GM19455 (cell line): Measurements from ENCODE around the gene SRGAP1.

Source experiments
- ATAC-seq: cut with Tn5 transposase; IDR thresholded peaks from one replicate; pipeline ENCODE4 v1.9.1; 2021; ENCODE audit not compliant: unreplicated experiment

SRGAP1 gene

GRCh38 chr12:63905544-63905943 lies 61.0 kb downstream of the SRGAP1 start:
- no peak for ATAC-seq

- ATAC-seq: no peak
These were observed 62.4 kb downstream of the SRGAP1 start for GRCh38 chr12:63906876-63907275.

- ATAC-seq: no peak
These were observed 63.1 kb downstream of the SRGAP1 start for GRCh38 chr12:63907561-63907960.

GRCh38 chr12:63909746-63910145 lies 65.2 kb downstream of the SRGAP1 start:
- ATAC-seq: no peak

GRCh38 chr12:63911341-63911740 lies 66.8 kb downstream of the SRGAP1 start:
- ATAC-seq: no peak

DNA sequence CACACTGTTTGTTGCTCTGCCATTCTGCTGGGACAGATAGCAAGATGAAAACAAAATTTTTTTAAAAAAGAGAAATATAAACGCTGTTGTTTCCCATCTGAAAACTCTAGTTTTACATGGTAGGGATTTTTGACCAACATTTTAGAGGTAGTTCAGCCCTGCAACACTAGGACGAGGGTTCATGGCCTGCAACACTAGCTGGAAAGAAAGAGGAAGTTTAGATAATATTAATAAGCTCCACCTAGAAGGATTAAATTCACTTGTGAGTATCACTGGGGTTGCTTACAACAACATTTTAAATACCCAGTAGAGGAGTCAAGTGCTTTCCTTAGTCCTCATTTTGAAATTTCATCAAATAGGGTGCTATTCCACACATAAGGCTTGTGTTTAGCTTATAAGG lies 68.2 kb downstream of the SRGAP1 start:
- no peak for ATAC-seq

DNA sequence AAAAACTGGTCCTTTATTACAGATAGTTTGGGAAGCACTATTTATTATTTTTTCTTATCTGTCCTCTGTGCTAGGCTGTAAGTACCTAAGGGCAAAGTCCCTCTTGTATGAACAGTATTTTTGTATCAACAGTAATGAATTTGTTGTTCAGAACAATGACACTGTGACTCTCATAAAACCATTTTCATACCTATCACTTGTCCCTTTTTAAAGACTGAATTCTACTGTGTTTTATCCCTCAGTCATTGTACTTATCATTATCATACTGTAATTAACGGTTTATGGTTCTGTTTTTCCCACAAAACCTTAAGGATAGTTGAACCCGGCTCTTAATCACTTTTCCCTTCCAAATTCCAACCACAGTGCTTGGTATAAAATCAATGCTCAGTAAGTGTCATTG lies 69.4 kb downstream of the SRGAP1 start:
- no peak for ATAC-seq

DNA sequence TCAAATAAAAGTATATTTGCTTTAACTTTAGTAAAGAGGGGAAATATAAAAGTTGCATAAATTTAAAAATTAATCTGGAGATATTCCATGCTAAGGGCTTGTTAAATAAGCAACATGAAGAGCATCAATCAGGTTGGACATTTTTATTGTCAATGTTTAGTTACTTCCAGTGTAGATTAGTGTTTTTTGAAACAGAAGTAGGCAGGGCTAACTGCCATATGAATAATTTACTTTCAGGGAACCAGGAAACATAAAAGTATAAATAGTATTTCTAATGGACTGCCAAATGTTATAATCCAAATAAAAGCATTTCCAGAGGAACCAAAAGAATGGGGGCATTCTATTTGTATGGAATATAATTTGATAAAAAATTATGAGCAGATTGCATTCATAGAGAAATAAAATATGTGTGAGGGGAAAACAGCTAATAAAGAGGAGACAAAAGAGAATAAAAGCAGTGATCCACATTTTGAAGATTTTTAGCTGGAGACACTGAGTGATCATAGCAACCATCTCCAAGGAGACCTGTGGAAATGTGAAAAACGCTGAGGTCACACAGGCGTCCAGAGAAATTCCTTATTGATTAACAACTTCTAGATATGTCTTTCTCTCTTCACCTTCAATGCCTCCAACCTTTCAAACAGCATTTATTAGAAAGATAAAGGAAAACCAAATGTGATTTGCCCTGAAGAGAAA lies 70.8 kb downstream of the SRGAP1 start:
- ATAC-seq: no peak

DNA sequence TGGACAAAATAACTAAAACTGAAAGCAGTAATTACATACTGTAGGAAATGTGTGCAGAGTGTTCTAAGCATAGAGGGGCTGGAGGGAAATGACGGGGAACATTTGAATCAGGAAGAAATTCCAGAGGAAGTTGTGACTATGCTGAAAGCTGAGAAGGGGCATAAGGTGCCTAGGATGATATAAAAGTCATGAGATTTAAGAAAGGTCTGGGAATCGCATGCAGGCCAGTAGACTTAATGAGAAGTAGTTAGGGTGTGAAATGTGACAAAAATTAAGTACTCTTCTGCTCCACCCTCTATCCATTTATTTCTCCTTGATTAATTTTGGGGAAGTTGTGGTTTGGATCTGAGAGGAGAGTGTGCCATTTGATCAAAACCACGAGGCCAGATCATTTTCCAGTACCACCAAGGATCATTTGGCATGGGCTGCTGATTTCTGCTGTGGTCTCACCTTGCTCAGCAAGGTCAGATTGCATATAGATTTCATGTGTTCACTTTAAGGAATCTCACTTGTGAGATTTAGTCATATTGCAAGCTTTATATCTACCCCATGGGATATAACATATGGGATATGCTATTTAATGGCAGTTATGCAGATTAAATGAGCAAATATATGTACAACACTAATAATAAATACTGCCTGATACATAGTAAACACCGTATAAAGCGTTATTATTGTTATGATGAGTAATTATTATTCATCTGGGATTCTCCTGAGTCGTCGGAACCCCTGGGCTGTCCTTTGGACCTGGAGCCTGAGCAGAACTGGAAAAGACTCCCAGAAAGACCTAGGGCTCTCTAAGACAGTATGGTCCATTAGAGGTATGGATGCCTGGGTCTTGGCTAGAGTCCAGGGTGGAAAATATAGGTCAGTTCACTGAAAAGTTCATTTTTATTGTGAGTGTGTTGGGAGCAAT lies 72.3 kb downstream of the SRGAP1 start:
- ATAC-seq: no peak

GRCh38 chr12:63917477-63917862 lies 73.0 kb downstream of the SRGAP1 start:
- ATAC-seq: no peak

DNA sequence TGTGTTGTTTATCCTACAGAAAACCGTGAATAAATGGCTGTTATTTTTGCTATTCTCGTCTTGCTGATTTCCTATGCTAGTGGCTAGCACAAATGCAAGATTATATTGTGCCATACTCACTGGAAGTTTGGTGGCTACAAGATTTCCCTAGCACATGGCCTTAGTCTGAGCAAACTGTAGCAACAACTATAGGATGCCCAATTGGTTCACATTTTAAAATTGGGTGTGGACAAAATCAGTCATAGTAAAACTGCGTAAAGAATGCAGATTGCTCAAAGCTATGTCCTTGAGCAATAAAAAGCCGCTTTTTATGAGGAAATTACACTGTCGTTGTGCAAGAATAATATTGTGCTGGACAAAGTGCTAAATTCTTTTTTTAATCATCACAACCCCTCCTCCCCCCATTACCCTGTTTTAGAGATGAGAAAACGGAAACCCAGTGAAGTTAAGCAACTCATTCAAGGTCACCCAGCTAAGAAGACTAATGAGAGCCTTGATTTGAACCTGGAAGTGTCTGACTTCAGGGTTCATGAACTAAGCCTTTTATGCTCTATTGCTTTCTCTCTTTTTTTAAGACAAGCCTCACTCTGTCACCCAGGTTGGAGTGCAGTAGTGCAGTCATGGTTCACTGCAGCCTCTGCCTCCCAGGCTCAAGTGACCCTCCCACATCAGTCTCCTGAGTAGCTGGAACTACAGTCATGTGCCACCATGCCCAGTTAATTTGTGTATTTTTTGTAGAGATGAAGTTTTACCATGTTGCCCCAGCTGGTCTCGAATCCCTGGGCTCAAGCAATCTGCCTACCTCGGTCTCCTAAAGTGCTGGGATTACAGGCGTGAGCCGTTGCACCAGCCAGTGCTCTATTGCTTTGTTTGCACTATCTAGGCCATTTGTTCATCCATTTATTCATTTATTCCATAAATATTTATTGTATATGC lies 73.6 kb downstream of the SRGAP1 start:
- ATAC-seq: no peak

DNA sequence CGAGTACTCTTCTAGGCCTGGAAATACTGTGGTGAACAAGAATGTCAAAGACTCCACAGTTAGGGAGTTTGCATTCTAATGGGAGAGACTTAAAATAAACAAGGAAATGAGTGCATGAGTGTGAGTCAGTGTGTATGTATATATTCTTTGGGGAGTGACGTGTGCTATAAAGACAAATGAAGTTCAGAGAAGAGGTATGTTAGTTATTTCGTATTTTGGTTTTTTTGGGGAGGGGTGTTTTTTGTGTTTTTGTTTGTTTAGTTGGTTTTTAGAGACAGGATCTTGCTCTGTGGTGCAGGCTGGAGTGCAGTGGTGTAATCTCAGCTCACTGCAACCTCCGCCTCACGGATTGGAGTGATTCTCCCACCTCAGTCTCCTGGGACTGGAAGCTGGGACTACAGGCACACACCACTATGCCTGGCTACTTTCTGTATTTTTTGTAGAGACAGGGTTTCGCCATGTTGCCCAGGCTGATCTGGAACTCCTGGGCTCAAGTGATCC lies 74.3 kb downstream of the SRGAP1 start:
- no peak for ATAC-seq

GRCh38 chr12:63919756-63920155 lies 75.3 kb downstream of the SRGAP1 start:
- ATAC-seq: no peak

- ATAC-seq: no peak
These were observed 76.7 kb downstream of the SRGAP1 start for GRCh38 chr12:63921157-63921556.

DNA sequence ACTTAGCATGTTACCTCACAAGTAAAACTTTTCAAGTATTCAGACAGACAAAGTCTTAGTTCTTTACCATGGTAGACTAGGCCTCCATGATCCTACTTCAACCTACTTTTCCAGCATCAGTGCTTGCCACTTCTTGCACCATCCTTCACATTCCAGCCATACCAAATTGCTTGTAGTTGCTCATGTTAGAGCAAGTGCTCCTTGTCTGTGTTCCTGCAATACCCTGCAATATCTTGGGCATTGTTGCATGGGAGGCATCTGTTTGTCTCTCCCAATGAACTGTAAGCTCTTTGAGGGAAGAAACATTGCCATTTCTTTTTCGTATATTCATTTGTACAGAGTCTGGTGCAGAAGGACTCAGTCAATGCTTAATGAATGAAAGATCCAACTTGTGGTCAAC lies 78.0 kb downstream of the SRGAP1 start:
- ATAC-seq: no peak

DNA sequence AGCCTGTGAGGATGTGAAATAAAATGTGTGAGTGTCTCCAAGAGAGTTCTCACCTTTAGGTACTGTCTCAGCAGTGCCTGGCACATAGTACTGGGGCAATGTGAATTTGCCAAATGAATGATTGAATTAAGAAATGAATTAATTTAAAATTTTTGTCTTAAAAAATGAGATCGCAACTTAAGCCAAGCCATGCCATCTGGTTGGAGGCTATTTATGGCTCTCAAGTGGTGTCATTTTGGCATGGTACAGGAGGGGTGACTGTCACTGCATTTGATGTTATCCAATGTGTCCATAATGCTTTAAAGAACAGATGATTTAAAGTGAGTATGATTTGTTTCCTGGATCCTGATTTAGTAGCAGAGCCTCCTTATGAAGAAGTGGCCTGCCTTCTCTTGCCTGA lies 80.3 kb downstream of the SRGAP1 start:
- ATAC-seq: no peak

GRCh38 chr12:63927511-63927910 lies 83.0 kb downstream of the SRGAP1 start:
- no peak for ATAC-seq

DNA sequence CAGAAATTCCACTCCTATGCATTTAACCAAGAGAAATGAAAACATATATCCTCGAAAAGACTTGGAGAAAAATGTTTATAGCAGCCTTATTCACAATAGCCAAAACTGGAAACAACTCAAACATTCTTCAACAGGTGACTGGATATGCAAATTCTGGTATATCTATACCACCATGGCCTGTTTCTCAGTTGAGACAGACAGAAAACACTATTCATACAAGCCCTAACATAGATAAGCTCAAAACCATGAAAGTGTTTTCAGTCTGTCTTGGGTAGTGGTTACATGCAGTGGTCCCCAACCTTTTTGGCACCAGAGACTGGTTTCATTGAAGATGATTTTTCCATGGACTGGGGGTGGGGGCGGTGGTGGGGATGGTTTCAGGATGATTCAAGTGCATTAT lies 83.8 kb downstream of the SRGAP1 start:
- ATAC-seq: no peak

DNA sequence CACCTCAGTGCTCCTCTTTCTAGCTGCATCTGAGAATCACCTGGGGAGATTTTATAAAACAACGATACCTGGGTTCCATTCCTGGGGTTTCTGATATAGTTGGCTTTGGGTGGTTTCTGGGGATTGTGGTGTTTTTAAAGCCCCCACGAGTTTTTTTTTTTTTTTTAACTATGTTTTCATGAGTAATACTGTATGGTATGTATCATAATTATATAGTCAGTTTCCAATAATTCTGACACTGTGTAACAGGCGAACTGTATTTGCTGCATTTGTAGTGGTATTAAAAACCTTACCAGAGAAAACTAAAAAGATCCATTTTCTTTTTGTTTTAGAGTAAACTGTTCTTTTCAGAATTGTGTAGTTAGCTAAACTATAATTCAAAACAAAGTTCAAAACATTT lies 84.9 kb downstream of the SRGAP1 start:
- no peak for ATAC-seq

GRCh38 chr12:63930971-63931370 lies 86.5 kb downstream of the SRGAP1 start:
- ATAC-seq: no peak

DNA sequence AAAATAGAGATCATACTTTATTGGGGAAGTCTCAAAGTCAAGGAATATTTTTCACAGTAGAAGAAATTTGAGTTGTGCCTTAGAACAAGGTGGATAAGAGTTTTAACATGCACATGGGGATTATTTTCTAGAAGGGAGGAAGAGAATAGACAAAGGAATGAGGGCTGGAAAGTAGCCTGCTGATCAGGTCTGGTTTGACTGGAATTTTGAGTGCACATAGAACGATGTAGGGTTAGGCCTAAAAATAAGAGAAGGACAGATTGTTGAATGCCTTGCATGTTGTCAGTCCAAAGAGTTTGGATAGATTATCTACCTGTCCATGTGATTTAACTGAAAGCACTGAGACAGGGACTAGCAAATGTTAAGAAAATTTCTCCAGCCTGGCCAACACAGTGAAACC lies 87.2 kb downstream of the SRGAP1 start:
- no peak for ATAC-seq
